Activated T-helper 9 cell treated with anti-CD3 and anti-CD28 coated beads, Interleukin-2, amount 50 U/mL, for 16 hours (primary cell): ENCODE measurements around the gene MMADHC.
"Not testable (repeated sequence)": the region's sequence is repeated elsewhere in the genome, so short reads cannot be mapped to it uniquely, and the experiment has no call there.

ENCODE experiments used
- DNase-seq: peaks from one replicate; pipeline ENCODE4 v3.0.0-alpha.2; 2020; ENCODE audit warnings: low read depth

MMADHC gene

GRCh38 chr2:149595056-149595963 lies 7.7 kb upstream of the MMADHC start:
- DNase-seq = no peak

GRCh38 chr2:149594411-149594810 lies 6.8 kb upstream of the MMADHC start:
- DNase-seq = no peak

- no peak for DNase-seq
These were observed 444 bp upstream of the MMADHC start for GRCh38 chr2:149587950-149588487.

- no peak for DNase-seq
These were observed 716 bp downstream of the MMADHC start for GRCh38 chr2:149586898-149587219.

GRCh38 chr2:149586063-149586462 lies 1.5 kb downstream of the MMADHC start:
- no peak for DNase-seq

- DNase-seq = no peak
These were observed 2.2 kb downstream of the MMADHC start for GRCh38 chr2:149585166-149585885.

- no peak for DNase-seq
These were observed 7.3 kb downstream of the MMADHC start for GRCh38 chr2:149579972-149580882.

- DNase-seq = no peak
These were observed 10.3 kb downstream of the MMADHC start for GRCh38 chr2:149577269-149577668.

GRCh38 chr2:149575752-149576151 lies 11.8 kb downstream of the MMADHC start:
- DNase-seq = no peak

GRCh38 chr2:149575277-149575676 lies 12.3 kb downstream of the MMADHC start:
- DNase-seq = no peak

GRCh38 chr2:149573760-149574159 lies 13.8 kb downstream of the MMADHC start:
- no peak for DNase-seq

- DNase-seq = no peak
These were observed 15.2 kb downstream of the MMADHC start for GRCh38 chr2:149572102-149572953.

GRCh38 chr2:149568138-149568537 lies 19.4 kb downstream of the MMADHC start:
- DNase-seq = no peak

- DNase-seq = no peak
These were observed 20.9 kb downstream of the MMADHC start for GRCh38 chr2:149566652-149567051.

GRCh38 chr2:149565625-149566024 lies 21.9 kb downstream of the MMADHC start:
- DNase-seq = not testable (repeated sequence)

GRCh38 chr2:149564983-149565382 lies 22.6 kb downstream of the MMADHC start:
- DNase-seq = no peak

- no peak for DNase-seq
These were observed 23.5 kb downstream of the MMADHC start for GRCh38 chr2:149564097-149564496.

GRCh38 chr2:149562324-149562723 lies 25.3 kb downstream of the MMADHC start:
- no peak for DNase-seq

GRCh38 chr2:149561309-149561926 lies 26.2 kb downstream of the MMADHC start:
- no peak for DNase-seq

GRCh38 chr2:149559341-149560068 lies 28.1 kb downstream of the MMADHC start:
- no peak for DNase-seq
